ENCODE measurements around the gene ADAMTSL1.
"Not testable (repeated sequence)": the region's sequence is repeated elsewhere in the genome, so short reads cannot be mapped to it uniquely, and the experiment has no call there.

The ADAMTSL1 gene

GRCh38 chr9:18826248-18826647 is 352.3 kb downstream of the ADAMTSL1 start:
- DNase-seq = no peak

DNA sequence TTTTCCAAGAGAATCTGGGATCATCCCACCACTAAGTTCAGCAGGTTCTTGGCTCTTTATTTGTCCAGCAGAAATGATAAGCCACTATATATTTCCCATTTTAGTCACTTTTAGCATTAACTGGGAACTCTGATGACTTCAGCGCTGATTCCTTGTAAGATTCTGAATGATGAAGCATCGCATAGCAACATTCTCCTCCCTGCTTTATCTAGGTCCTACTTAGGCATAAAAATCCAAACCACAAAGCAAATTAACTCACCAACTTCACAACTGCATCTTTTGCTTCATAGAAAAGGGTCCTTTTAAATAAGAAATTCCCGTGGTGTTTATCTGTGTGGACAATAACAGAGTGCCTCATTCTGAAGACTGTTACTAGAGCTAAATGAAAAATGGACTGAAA is 355.1 kb downstream of the ADAMTSL1 start:
- no peak for DNase-seq

DNA sequence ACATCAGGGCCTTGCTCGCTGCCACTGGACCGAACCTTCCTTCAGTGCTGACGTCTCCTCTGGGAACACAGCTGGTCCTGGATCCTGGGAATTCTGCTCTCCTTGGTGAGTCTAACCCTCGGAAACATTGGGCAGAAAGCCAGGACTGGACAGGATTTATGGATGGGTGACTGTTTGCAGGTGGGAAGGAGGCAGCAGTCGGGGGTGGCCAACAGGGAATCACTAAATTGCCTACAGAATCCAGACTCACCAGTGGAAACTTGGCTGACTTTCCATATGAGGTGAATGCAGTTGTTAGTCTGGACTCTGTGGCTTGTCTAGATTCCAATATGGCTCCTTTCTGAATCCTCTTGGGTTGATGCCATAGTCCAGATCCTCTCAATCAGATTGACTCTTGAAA is 355.9 kb downstream of the ADAMTSL1 start:
- DNase-seq = peak; percentile 38

- no peak for DNase-seq
These were observed 360.9 kb downstream of the ADAMTSL1 start for GRCh38 chr9:18834740-18835361.

GRCh38 chr9:18837402-18837801 is 363.4 kb downstream of the ADAMTSL1 start:
- no peak for DNase-seq

- no peak for DNase-seq
These were observed 373.8 kb downstream of the ADAMTSL1 start for GRCh38 chr9:18847576-18848275.

GRCh38 chr9:18848657-18849056 is 374.7 kb downstream of the ADAMTSL1 start:
- no peak for DNase-seq

GRCh38 chr9:18849270-18849669 is 375.3 kb downstream of the ADAMTSL1 start:
- DNase-seq = no peak

DNA sequence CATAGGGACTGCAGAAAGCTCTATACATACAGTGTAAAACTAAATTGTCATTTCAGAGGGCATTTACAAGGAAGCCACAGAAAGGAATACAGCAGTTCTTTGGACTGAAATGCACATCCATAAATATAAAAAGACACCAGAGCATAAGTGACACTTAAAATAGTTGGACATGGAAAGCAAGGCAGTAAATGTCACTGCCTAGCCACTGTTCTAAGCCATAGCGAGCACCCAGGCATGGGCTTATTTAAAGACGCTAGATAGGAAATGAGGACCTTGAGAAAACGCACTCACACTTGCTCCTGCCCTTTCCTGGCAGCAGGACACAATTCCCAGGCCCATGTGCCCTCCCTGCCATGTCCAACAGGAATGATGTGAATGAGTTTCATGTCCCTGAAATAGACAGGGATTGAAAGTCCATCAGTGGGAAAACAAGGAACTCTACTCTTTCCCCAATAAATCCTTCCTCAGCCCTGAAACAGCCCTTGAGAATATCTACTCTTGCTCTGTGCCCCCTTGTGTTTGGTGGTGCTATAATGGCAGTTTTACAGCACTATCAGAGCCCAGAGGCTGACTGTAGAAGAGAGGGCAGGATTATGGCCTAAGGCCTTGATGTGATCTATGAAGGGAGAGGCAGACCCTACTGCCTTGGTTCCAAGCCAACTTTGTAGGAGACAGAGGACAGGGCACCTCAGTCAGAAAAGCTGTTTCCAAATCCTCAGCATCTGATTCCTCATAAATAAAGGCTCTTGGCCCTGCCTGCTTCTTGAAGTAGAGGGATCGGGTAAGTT is 376.1 kb downstream of the ADAMTSL1 start:
- DNase-seq = no peak

GRCh38 chr9:18851069-18851795 is 377.3 kb downstream of the ADAMTSL1 start:
- DNase-seq = no peak

DNA sequence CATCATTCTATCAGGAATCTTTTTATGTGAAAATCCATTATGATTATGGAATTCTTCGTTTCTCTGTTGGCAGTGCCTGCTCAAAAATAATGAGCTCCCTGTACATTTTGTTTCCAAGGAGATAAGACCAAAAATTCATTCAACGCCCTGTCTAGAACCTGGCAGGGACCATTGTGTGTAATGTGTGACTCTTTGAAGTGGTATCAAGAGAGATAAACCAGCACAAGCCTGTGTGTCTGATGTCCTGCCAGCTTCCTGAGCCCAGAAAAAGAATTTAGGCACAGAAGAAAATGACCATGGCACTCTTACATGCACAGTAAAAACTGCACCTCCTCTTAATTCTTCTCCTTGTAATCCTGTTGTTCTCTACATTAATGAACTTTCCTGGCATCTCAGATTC is 381.7 kb downstream of the ADAMTSL1 start:
- DNase-seq = no peak

- DNase-seq = no peak
These were observed 383.4 kb downstream of the ADAMTSL1 start for GRCh38 chr9:18857334-18857733.

- DNase-seq = no peak
These were observed 383.8 kb downstream of the ADAMTSL1 start for GRCh38 chr9:18857769-18858168.

DNA sequence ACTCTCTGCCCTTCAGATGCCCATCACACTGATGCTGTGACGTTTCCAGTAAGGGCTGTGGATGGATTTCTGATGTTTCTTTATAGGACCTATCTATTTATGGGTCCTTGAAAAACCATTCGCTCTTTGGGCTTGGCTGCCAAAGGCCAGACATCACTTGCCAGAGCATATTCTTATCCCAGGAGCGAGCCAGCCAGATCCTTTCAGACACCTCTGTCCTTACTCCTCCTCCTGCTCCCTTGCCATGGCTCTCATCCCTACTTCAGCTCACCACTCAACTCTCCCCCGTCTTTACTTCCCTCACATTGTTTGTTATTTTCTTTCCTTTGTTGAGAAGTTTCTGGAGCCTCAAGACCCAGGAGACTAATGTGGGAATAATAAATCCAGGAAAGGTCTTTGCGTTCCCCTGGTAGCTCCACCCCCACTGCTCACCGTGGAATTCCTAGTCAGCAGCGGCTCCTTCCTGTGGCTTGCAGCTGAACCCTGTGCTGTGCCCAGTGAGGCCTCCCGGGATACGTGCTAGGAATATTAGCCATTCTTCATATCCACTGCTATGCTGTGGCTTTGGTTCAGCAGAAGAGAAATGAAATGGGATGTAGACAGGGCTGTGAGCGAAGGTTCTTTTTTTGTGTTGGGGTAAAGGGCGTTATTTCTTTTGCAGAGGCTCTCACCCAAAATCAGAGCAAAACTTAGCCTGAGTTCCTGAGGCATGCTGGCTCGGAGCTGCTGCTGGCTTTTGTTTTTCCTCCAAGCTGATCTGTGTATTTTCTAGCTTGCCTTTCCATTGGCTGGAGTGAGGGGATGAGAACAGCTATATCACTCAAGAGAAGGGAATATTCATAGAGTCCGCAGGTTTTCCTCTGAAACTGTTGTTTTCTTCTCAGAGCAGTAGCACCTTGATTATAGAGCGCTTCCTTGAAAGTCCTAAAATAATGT is 387.9 kb downstream of the ADAMTSL1 start:
- DNase-seq = no peak

- no peak for DNase-seq
These were observed 389.8 kb downstream of the ADAMTSL1 start for GRCh38 chr9:18863791-18864190.

DNA sequence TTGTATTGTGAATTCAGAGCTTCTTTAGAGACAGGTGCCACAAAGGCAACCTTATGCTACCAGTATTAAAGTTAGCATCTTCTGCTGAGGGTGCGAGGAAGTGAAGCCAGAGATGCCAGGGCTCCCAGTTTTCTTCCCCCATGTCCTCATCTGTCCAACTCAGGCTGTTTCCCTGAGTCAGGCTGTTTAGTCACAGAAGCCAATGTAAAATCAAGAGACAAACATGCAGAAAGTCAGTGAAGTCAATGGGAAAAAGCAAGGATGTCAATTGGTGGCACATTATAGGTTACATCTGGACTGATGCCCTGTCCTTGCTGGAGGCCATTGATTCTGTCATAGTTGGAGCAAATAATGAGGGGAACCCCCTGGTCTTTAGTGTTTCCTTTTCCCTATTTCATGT is 390.6 kb downstream of the ADAMTSL1 start:
- DNase-seq = no peak

DNA sequence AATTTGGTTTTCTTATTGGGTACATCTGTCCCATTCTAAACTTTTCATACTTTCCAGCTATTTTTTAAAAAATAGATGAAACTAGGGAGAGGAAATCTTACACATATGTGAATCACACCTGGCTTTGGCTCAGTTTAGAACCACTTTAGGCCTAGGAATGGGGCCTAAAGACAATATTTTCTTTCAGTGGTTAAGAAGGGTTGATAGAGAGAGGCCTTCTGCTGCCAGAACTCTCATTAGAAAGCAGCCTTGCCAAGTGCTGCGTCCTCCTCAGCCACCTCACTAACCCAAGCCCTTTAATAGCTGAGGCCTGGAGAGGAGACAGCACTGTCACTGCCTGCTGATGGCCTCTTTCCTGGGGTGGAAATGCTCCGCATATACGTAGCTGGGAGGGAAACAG is 391.6 kb downstream of the ADAMTSL1 start:
- no peak for DNase-seq

- DNase-seq = no peak
These were observed 392.3 kb downstream of the ADAMTSL1 start for GRCh38 chr9:18866121-18866831.

- DNase-seq = no peak
These were observed 395.8 kb downstream of the ADAMTSL1 start for GRCh38 chr9:18869725-18870124.

GRCh38 chr9:18874069-18874468 is 400.1 kb downstream of the ADAMTSL1 start:
- no peak for DNase-seq

DNA sequence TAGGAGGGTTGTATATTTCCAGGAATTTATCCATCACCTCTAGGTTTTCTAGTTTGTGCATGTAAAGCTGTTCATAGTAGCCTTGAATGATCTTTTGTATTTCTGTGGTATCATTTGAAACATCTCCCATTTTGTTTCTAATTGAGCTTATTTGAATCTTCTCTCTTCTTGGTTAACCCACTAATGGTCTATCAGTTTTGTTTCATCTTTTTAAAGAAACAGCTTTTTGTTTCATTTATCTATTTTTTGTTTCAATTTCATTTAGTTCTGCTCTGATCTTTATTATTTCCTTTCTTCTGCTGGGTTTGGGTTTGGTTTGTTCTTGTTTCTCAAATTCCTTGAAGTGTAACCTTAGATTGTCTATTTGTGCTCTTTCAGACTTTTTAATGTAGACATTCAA is 401.0 kb downstream of the ADAMTSL1 start:
- DNase-seq = not testable (repeated sequence)

- DNase-seq = no peak
These were observed 404.0 kb downstream of the ADAMTSL1 start for GRCh38 chr9:18877984-18878383.

Measured in SHP77 treated with DMSO at 0.1 percent for 48 hours (cell line).